GM12878 (cell line): ENCODE measurements around the gene GZMM. TPM values are rescaled to one million over a fixed set of nuclear protein-coding genes. Genes with fewer than 3 reads are reported as not detected.

Experiments used
- ATAC-seq: fragments of 200-7000 bp; cut with Tn5 transposase; 3 replicates; pipeline ENCODE4 v1.9.1; 2020; ENCODE audit warnings: mild to moderate bottlenecking, moderate library complexity
- BruUV-seq: library from RNA; stranded (reverse); fragments of 400-500 nt; replicated peaks from 2 replicates; lab custom pipeline; 2021; lab: Mats Ljungman, UMichigan
- CTCF ChIA-PET: fragments of 300-600 bp; sonication (Branson Sonifier 250); formaldehyde crosslinking; extraction: SDS; loops from one replicate; lab custom pipeline; 2021; ENCODE audit warnings: inconsistent platforms; lab: Yijun Ruan, JAX
- POLR2A ChIA-PET: fragments of 350-600 bp; formaldehyde crosslinking; extraction: SDS; loops from one replicate; lab custom pipeline; 2021; ENCODE audit warnings: inconsistent platforms; lab: Charles Lee
- RAD21 ChIA-PET: fragments of 300-600 bp; sonication (Branson Sonifier 250); formaldehyde crosslinking; loops from one replicate; lab custom pipeline; 2023; ENCODE audit warnings: antibody characterized with exemption; ENCODE audit not compliant: unreplicated experiment; lab: Charles Lee
- SMC1A ChIA-PET: fragments of 300-600 bp; sonication (Branson Sonifier 250); formaldehyde crosslinking; loops from one replicate; lab custom pipeline; 2023; ENCODE audit not compliant: unreplicated experiment, uncharacterized antibody; lab: Charles Lee
- DNase-seq: peaks from one replicate; pipeline ENCODE4 v3.0.0-alpha.2; 2011; ENCODE audit warnings: low read depth, low spot score
- FAIRE-seq: peaks from 3 replicates; lab custom pipeline; 2011; peaks lifted over from hg19 to GRCh38; lab: Jason Lieb, UNC
- H2AFZ ChIP-seq: 2 replicates; pipeline ENCODE4 v1.6.0; 2011; ENCODE audit warnings: low read depth, low read length, control low read depth; ENCODE audit not compliant: control insufficient read depth
- H3K27ac ChIP-seq: 2 replicates; pipeline ENCODE4 v1.5.1; 2011; ENCODE audit warnings: control low read depth; ENCODE audit not compliant: control insufficient read depth, insufficient read depth
- H3K27me3 ChIP-seq, 2 experiments: replicated peaks in 1 of 2; 2 replicates each; pipeline versions ENCODE4 v1.6.0 to v1.6.1; 2011; ENCODE audit warnings: low read length in 1 of 2; ENCODE audit not compliant: control insufficient read depth in 2 of 2, insufficient read depth in 2 of 2
- H3K36me3 ChIP-seq, 2 experiments: 2 replicates each; pipeline ENCODE4 v1.5.1; 2011; ENCODE audit warnings: low read length in 1 of 2; ENCODE audit not compliant: control insufficient read depth in 2 of 2, insufficient read depth in 2 of 2
- H3K4me1 ChIP-seq: 2 replicates; pipeline ENCODE4 v1.6.1; 2011; ENCODE audit warnings: mild to moderate bottlenecking, low read length, moderate library complexity, mixed read lengths; ENCODE audit not compliant: control insufficient read depth, insufficient read depth
- H3K4me2 ChIP-seq: 2 replicates; pipeline ENCODE4 v1.6.0; 2011; ENCODE audit warnings: control low read depth; ENCODE audit not compliant: control insufficient read depth, insufficient read depth
- H3K4me3 ChIP-seq: fragments of 200-600 bp; sonication (generic); 2 replicates; pipeline ENCODE4 v1.5.1; 2016
- H3K79me2 ChIP-seq: 2 replicates; pipeline ENCODE4 v1.6.0; 2011; ENCODE audit warnings: low read length; ENCODE audit not compliant: control insufficient read depth, insufficient read depth
- H3K9ac ChIP-seq: 2 replicates; pipeline ENCODE4 v1.8.0; 2011; ENCODE audit warnings: low read length, control low read depth, mixed read lengths; ENCODE audit not compliant: control insufficient read depth, insufficient read depth
- H3K9me3 ChIP-seq: replicated peaks from 3 replicates; pipeline ENCODE4 v1.5.1; 2011; ENCODE audit warnings: mild to moderate bottlenecking, low read length; ENCODE audit not compliant: control insufficient read depth, insufficient read depth
- H4K20me1 ChIP-seq: 2 replicates; pipeline ENCODE4 v1.6.0; 2011; ENCODE audit not compliant: control insufficient read depth, insufficient read depth
- BMI1 ChIP-seq: fragments of 450-650 bp; IDR thresholded peaks from 2 replicates; pipeline ENCODE4 v1.6.1; 2016; ENCODE audit warnings: mild to moderate bottlenecking, moderate library complexity, borderline replicate concordance
- CREB1 ChIP-seq: IDR thresholded peaks from 2 replicates; pipeline ENCODE4 v1.6.1; 2012; ENCODE audit warnings: low read depth, mild to moderate bottlenecking, inconsistent platforms
- DPF2 ChIP-seq: fragments of 450-650 bp; IDR thresholded peaks from 2 replicates; pipeline ENCODE4 v1.6.1; 2017; ENCODE audit warnings: mild to moderate bottlenecking
- GATAD2B ChIP-seq: fragments of 450-650 bp; conservative IDR thresholded peaks from 2 replicates; pipeline ENCODE4 v1.6.1; 2017; ENCODE audit warnings: low read depth, mild to moderate bottlenecking, moderate library complexity
- KAT2A ChIP-seq: conservative IDR thresholded peaks from 2 replicates; pipeline ENCODE4 v1.6.1; 2011; ENCODE audit warnings: low read depth, low read length; ENCODE audit not compliant: control insufficient read depth
- MTA2 ChIP-seq: fragments of 450-650 bp; IDR thresholded peaks from 2 replicates; pipeline ENCODE4 v1.6.1; 2016; ENCODE audit warnings: low read depth, mild to moderate bottlenecking, moderate library complexity
- MTA3 ChIP-seq: IDR thresholded peaks from 2 replicates; pipeline ENCODE4 v1.6.1; 2012; ENCODE audit warnings: low read length, inconsistent platforms, borderline replicate concordance
- NFXL1 ChIP-seq: fragments of 450-650 bp; IDR thresholded peaks from 2 replicates; pipeline ENCODE4 v1.6.1; 2017; ENCODE audit warnings: antibody characterized with exemption, mild to moderate bottlenecking, borderline replicate concordance
- RB1 ChIP-seq: fragments of 450-650 bp; formaldehyde crosslinking; IDR thresholded peaks from 2 replicates; pipeline ENCODE4 v1.6.1; 2017; ENCODE audit warnings: mild to moderate bottlenecking, borderline replicate concordance
- RCOR1 ChIP-seq: conservative IDR thresholded peaks from 2 replicates; pipeline ENCODE4 v1.6.1; 2012; ENCODE audit warnings: low read depth, low read length, improper control_type of control experiment
- RFX5 ChIP-seq: IDR thresholded peaks from 2 replicates; pipeline ENCODE4 v1.6.1; 2011; ENCODE audit warnings: low read depth, low read length, improper control_type of control experiment
- SP1 ChIP-seq: IDR thresholded peaks from one replicate; pipeline ENCODE4 v1.6.1; 2011; ENCODE audit warnings: low read depth, low read length
- SPI1 ChIP-seq: IDR thresholded peaks from 2 replicates; pipeline ENCODE4 v1.6.1; 2011; ENCODE audit warnings: low read depth, mild to moderate bottlenecking, low read length, moderate library complexity, borderline replicate concordance; ENCODE audit not compliant: insufficient read depth
- ZNF207 ChIP-seq: fragments of 450-650 bp; IDR thresholded peaks from 2 replicates; pipeline ENCODE4 v1.6.1; 2014; ENCODE audit warnings: antibody characterized with exemption, mild to moderate bottlenecking, borderline replicate concordance
- WGBS: methylation state at CpG from one replicate; pipeline ENCODE4 v1.1.6; 2016; ENCODE audit warnings: low lambda C conversion rate; ENCODE audit not compliant: insufficient replicate concordance, insufficient coverage; ENCODE audit errors: missing lambda C conversion rate; 5-methylcytosine and 5-hydroxymethylcytosine counted together
- in situ Hi-C: fragments of 300-500 bp; cut with MboI; formaldehyde crosslinking; loops from 9 replicates; pipeline ENCODE4 v1.14.3; 2018; ENCODE audit warnings: mixed read lengths
- intact Hi-C: fragments of 100-400 bp; cut with micrococcal nuclease; formaldehyde crosslinking; loops from one replicate; pipeline ENCODE4 v1.14.2; 2022; ENCODE audit not compliant: unreplicated experiment
- polyA plus RNA-seq, 11 experiments: library from polyadenylated mRNA; depleted of rRNA in 4 of 11; unstranded in 6 of 11; stranded (reverse) in 5 of 11; fragments of >200 nt; fragmentation: Nextera tagmentation in 4 of 11; fragmentation: Illumina TruSeq in 1 of 11; extraction: Ambion mirVana in 4 of 11; extraction: Trizol in 1 of 11; gene quantifications; 1 replicate in 1 of 11; 2 replicates in 10 of 11; pipeline versions ENCODE4 v1.2.1 to v1.2.3, GENCODE V29; 2011 to 2016; ENCODE audit warnings: inconsistent platforms in 2 of 11, missing spikeins in 2 of 11, low read depth in 1 of 11
- total RNA-seq, 4 experiments: library from RNA; depleted of rRNA in 3 of 4; stranded (reverse); fragments of >200 nt in 3 of 4; fragmentation: Illumina TruSeq in 1 of 4; extraction: Trizol in 1 of 4; gene quantifications; 2 replicates each; pipeline versions ENCODE4 v1.2.1 to v1.2.3, GENCODE V29; 2013 to 2021
- TF ChIP-seq, protein P1 (sequence below): IDR thresholded peaks from 2 replicates; pipeline ENCODE4 v1.6.1; 2012; ENCODE audit warnings: mild to moderate bottlenecking, low read depth, low read length

Gene GZMM
- total and polyA plus RNA-seq, 10 of the 15 experiments (the other 5 are each of a cell fraction or from before 2014, with no cell fraction given), result 0.09 to 0.48 (median 0.23) TPM; not detected in 7

DNA sequence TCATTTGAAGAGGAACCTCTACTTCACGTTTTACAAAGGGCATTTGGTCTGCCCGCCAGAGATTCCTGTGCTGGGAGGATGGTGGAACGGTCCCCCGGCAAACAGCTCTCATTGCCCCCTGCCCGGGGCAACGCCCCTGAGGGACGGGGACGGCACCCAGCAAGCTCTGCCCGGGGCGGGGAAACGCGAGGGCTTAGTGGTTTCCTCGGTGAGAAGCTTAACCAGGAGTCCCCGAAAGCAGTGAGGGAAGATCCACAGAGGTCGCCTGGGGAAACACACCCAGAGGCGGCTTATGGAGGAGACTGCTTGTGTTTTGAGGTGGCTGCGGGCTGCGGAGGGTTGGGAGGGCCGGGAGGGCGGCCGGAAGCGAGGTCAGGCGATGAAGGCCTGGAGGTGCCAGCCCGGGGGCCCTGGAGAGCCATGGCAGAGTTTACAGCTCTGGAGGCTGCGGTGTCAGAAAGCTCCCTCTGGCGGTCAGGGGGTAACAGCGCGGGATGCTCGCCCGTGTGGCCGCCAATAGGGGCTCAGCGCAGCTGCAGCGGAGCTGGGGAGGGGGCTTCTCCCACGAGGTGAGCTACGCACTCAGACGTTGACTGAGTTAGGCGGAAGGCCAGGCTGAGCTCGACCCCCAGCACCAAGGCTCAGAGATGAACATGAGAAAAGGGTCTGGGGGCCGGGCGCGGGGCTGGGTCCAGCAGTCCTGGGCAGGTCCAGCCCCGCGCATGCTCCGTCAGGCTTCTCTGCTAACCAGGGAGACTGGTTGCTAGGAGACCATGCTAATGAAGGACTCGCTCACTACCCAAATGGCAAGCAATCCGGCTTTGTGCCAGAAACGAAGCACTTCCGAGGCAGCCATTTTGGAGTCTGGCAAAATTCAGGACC, 37.2 kb upstream of the GZMM start:
- Histone ChIP-seq H4K20me1 (no peaks in the 10 kb centered on the region), H3K4me3 (peak overlapping the region; percentile 89), H3K27me3 (no peaks in the 10 kb centered on the region), H3K4me1 (peaks cover 17% of the 10 kb centered on the region), H2AFZ (peak overlapping the region; percentile 99), H3K9me3 (no peaks in the 10 kb centered on the region; the same call in 2 of the 3 replicates), H3K27ac (peak overlapping the region; percentile 99), H3K36me3 (no peaks in the 10 kb centered on the region), H3K79me2 (peaks cover 6% of the 10 kb centered on the region), H3K4me2 (peak overlapping the region; percentile 58), H3K9ac (peak overlapping the region; percentile 89)
- FAIRE-seq (peak; percentile 99), DNase-seq (peak; percentile 97), ATAC-seq (peak; percentile 82)
- ChIA-PET SMC1A (interaction anchor here (0.6 to 1.5 kb wide), 6 partner anchors 16 to 239 kb away, joined by 3 to 6 read pairs (median 3); no protein-coding TSS in a partner anchor), POLR2A (interaction anchor here (0.5 to 2.6 kb wide), 4 partner anchors 18 to 787 kb away, joined by 3 to 14 read pairs (median 6); partner anchors contain the start of gene CDC34), RAD21 (interaction anchor here (0.6 to 1.7 kb wide), 8 partner anchors 16 to 260 kb away, joined by 3 to 8 read pairs (median 4); partner anchors contain the start of gene CDC34), CTCF (interaction anchor here (0.7 to 2.9 kb wide), 18 partner anchors 9 to 386 kb away, joined by 3 to 21 read pairs (median 5); partner anchors contain the start of genes CDC34, MED16 and RNU6-9)
- WGBS, result under 1% methylated on average over 47 of the region's 48 CpGs
- intact Hi-C loops (no loop called here), in situ Hi-C loops (no loop called here)
- TSS peak; percentile 64 for BruUV-seq
- no peak for TF ChIP-seq KAT2A
- peak; percentile 64; the same call in 1 of the 2 replicates for TF ChIP-seq ZNF207
- no peak for TF ChIP-seq SPI1
- no peak for TF ChIP-seq MTA3
- TF ChIP-seq MTA2, result peak; percentile 61
- TF ChIP-seq BMI1, result peak; percentile 96
- 0 out of 2 replicates have a peak, but pooled peaks have one; percentile 30 for TF ChIP-seq RCOR1
- TF ChIP-seq NFXL1, result no peak
- peak; percentile 4 for TF ChIP-seq SP1
- TF ChIP-seq, protein P1, sequence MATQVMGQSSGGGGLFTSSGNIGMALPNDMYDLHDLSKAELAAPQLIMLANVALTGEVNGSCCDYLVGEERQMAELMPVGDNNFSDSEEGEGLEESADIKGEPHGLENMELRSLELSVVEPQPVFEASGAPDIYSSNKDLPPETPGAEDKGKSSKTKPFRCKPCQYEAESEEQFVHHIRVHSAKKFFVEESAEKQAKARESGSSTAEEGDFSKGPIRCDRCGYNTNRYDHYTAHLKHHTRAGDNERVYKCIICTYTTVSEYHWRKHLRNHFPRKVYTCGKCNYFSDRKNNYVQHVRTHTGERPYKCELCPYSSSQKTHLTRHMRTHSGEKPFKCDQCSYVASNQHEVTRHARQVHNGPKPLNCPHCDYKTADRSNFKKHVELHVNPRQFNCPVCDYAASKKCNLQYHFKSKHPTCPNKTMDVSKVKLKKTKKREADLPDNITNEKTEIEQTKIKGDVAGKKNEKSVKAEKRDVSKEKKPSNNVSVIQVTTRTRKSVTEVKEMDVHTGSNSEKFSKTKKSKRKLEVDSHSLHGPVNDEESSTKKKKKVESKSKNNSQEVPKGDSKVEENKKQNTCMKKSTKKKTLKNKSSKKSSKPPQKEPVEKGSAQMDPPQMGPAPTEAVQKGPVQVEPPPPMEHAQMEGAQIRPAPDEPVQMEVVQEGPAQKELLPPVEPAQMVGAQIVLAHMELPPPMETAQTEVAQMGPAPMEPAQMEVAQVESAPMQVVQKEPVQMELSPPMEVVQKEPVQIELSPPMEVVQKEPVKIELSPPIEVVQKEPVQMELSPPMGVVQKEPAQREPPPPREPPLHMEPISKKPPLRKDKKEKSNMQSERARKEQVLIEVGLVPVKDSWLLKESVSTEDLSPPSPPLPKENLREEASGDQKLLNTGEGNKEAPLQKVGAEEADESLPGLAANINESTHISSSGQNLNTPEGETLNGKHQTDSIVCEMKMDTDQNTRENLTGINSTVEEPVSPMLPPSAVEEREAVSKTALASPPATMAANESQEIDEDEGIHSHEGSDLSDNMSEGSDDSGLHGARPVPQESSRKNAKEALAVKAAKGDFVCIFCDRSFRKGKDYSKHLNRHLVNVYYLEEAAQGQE, result no peak
- TF ChIP-seq DPF2, result peak; percentile 38; the same call in 1 of the 2 replicates
- TF ChIP-seq RB1, result peak; percentile 88; the same call in 1 of the 2 replicates
- TF ChIP-seq RFX5, result 0 out of 2 replicates have a peak, but pooled peaks have one; percentile 4
- TF ChIP-seq CREB1, result peak; percentile 48; the same call in 1 of the 2 replicates
- peak; percentile 99 for TF ChIP-seq GATAD2B
